Astrocyte (in vitro differentiated cells and primary cell): ENCODE measurements around the gene NUSAP1.

Source experiments
- EZH2 ChIP-seq: IDR thresholded peaks from 2 replicates; pipeline ENCODE4 v1.6.1; 2012; ENCODE audit warnings: mild to moderate bottlenecking, low read length, inconsistent platforms; ENCODE audit not compliant: insufficient read depth
- TF ChIP-seq, protein P1 (sequence below): IDR thresholded peaks from 2 replicates; pipeline ENCODE4 v1.5.1; 2011; ENCODE audit warnings: low read depth, mild to moderate bottlenecking, inconsistent platforms, low read length, moderate library complexity; ENCODE audit not compliant: insufficient read depth

DNA sequence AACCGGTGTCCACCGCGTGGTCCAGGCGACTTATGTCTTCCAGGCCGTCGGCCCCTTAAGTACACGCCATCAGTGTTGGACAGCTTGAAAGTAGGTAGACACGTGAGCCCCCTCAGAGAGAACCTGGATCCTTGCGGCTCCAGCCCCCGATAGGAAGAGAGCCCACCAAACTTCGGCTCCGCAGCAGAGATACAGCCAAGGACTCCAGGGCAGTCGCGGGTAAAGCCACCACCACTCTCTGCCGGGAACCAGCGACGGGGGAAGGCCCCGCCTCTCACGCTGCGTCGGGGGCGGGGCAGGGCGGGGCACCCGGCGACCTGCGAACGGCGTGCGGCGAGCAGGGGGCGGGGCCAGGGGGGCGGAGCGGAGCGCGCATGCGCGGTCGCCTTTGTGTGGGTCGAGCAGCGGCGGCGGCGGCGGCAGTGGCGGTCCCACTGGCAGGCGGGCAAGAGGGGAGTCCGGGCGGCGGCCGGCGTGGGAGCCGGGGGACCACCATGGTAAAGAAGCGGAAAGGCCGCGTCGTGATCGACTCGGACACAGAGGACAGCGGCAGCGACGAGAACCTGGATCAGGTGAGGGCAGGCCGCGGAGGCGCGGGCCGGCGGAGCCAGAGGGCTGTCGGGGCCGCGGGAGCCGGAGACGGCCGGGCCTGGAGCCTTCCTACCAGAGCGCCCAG, 84.2 kb downstream of the NUSAP1 start, which contains the start of gene RTF1:
- TF ChIP-seq, protein P1, sequence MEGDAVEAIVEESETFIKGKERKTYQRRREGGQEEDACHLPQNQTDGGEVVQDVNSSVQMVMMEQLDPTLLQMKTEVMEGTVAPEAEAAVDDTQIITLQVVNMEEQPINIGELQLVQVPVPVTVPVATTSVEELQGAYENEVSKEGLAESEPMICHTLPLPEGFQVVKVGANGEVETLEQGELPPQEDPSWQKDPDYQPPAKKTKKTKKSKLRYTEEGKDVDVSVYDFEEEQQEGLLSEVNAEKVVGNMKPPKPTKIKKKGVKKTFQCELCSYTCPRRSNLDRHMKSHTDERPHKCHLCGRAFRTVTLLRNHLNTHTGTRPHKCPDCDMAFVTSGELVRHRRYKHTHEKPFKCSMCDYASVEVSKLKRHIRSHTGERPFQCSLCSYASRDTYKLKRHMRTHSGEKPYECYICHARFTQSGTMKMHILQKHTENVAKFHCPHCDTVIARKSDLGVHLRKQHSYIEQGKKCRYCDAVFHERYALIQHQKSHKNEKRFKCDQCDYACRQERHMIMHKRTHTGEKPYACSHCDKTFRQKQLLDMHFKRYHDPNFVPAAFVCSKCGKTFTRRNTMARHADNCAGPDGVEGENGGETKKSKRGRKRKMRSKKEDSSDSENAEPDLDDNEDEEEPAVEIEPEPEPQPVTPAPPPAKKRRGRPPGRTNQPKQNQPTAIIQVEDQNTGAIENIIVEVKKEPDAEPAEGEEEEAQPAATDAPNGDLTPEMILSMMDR: no peak
- TF ChIP-seq EZH2: no peak
